H1 (cell line): ENCODE measurements around the gene IGSF9B. TPM values are rescaled to one million over a fixed set of nuclear protein-coding genes. Genes with fewer than 3 reads are reported as not detected.

Source experiments
- CTCF ChIA-PET: fragments of 300-600 bp; sonication (Branson Sonifier 250); formaldehyde crosslinking; loops from one replicate; lab custom pipeline; 2021; ENCODE audit not compliant: partially characterized antibody; lab: Charles Lee
- POLR2A ChIA-PET: fragments of 300-600 bp; sonication (Branson Sonifier 250); formaldehyde crosslinking; loops from one replicate; lab custom pipeline; 2021; ENCODE audit warnings: inconsistent platforms; ENCODE audit not compliant: partially characterized antibody; lab: Charles Lee
- DNase-seq, 2 experiments: peaks; one replicate each; pipeline versions ENCODE4 v3.0.0 to v3.0.0-alpha.2; 2010 to 2022; ENCODE audit warnings: low spot score in 2 of 2, low read depth in 1 of 2, mixed read lengths in 1 of 2
- FAIRE-seq: peaks from 2 replicates; lab custom pipeline; 2011; peaks lifted over from hg19 to GRCh38; lab: Jason Lieb, UNC
- H2AFZ ChIP-seq: 2 replicates; pipeline ENCODE4 v1.8.1; 2012; ENCODE audit warnings: low read length, inconsistent platforms
- H2AK5ac ChIP-seq: 2 replicates; pipeline ENCODE4 v1.6.1; 2013; ENCODE audit warnings: low read depth, low read length
- H2BK120ac ChIP-seq: replicated peaks from 2 replicates; pipeline ENCODE3; 2013; ENCODE audit warnings: low read depth, low read length, inconsistent platforms
- H2BK12ac ChIP-seq: 2 replicates; pipeline ENCODE4 v1.6.1; 2013; ENCODE audit warnings: low read depth, low read length
- H2BK15ac ChIP-seq: 2 replicates; pipeline ENCODE4 v1.6.1; 2013; ENCODE audit warnings: low read length
- H2BK20ac ChIP-seq: 2 replicates; pipeline ENCODE4 v1.6.1; 2013; ENCODE audit warnings: low read length
- H2BK5ac ChIP-seq: 2 replicates; pipeline ENCODE4 v1.6.1; 2013; ENCODE audit warnings: low read depth, low read length
- H3K14ac ChIP-seq: 2 replicates; pipeline ENCODE4 v1.6.1; 2013; ENCODE audit warnings: inconsistent platforms; ENCODE audit not compliant: insufficient read length
- H3K18ac ChIP-seq: 2 replicates; pipeline ENCODE4 v1.6.1; 2013; ENCODE audit warnings: low read length; ENCODE audit errors: extremely low read depth
- H3K23ac ChIP-seq: 2 replicates; pipeline ENCODE4 v1.6.1; 2013; ENCODE audit warnings: inconsistent platforms; ENCODE audit not compliant: insufficient read length
- H3K23me2 ChIP-seq: 2 replicates; pipeline ENCODE4 v1.6.1; 2013; ENCODE audit warnings: low read depth, low read length
- H3K27ac ChIP-seq: 2 replicates; pipeline ENCODE4 v1.6.1; 2011; ENCODE audit warnings: low read depth, low read length, inconsistent platforms
- H3K27me3 ChIP-seq, 4 experiments: replicated peaks in 1 of 4; 1 replicate in 1 of 4; 2 replicates in 3 of 4; pipeline versions ENCODE4 v1.6.1 to v1.8.1; 2011 to 2013; ENCODE audit warnings: low read length in 3 of 4, mild to moderate bottlenecking in 3 of 4, inconsistent platforms in 2 of 4, mixed read lengths in 2 of 4, moderate library complexity in 1 of 4; ENCODE audit not compliant: control insufficient read depth in 3 of 4, insufficient read depth in 3 of 4; ENCODE audit errors: extremely low read depth in 1 of 4
- H3K36me3 ChIP-seq, 4 experiments: 2 replicates each; pipeline versions ENCODE4 v1.6.1 to v1.8.1; 2011 to 2013; ENCODE audit warnings: mild to moderate bottlenecking in 4 of 4, low read length in 3 of 4, moderate library complexity in 2 of 4, control low read depth in 1 of 4, inconsistent platforms in 1 of 4; ENCODE audit not compliant: insufficient read depth in 4 of 4, control insufficient read depth in 2 of 4
- H3K4ac ChIP-seq: replicated peaks from 2 replicates; pipeline ENCODE3; 2013; ENCODE audit warnings: low read length, low read depth, mixed read lengths, inconsistent platforms; ENCODE audit not compliant: insufficient read length
- H3K4me1 ChIP-seq, 4 experiments: replicated peaks in 1 of 4; 1 replicate in 1 of 4; 2 replicates in 3 of 4; pipeline versions ENCODE4 v1.6.1 to v1.8.1; 2011 to 2013; ENCODE audit warnings: low read length in 3 of 4, inconsistent platforms in 2 of 4, mixed read lengths in 1 of 4; ENCODE audit not compliant: insufficient read depth in 4 of 4, control insufficient read depth in 3 of 4
- H3K4me2 ChIP-seq, 2 experiments: 2 replicates each; pipeline versions ENCODE4 v1.6.1 to v1.8.1; 2011 to 2013; ENCODE audit warnings: low read depth in 2 of 2, low read length in 2 of 2, control low read depth in 1 of 2, inconsistent platforms in 1 of 2, mild to moderate bottlenecking in 1 of 2; ENCODE audit not compliant: insufficient read depth in 1 of 2
- H3K4me3 ChIP-seq, 4 experiments: fragments of 200-600, 300-600 bp in 1 of 4; sonication (generic), shearing (Covaris generic), sonication (Bioruptor Twin) in 1 of 4; 2 replicates each; pipeline versions ENCODE4 v1.5.1 to v1.8.1; 2011 to 2016; ENCODE audit warnings: low read length in 4 of 4, low read depth in 3 of 4, control low read depth in 2 of 4, inconsistent platforms in 2 of 4, mild to moderate bottlenecking in 2 of 4, mixed read lengths in 1 of 4, moderate library complexity in 1 of 4; ENCODE audit not compliant: insufficient read depth in 2 of 4; ENCODE audit errors: extremely low read depth in 1 of 4
- H3K56ac ChIP-seq: replicated peaks from 2 replicates; pipeline ENCODE3; 2013; ENCODE audit warnings: low read depth, mild to moderate bottlenecking, mixed read lengths, low read length, inconsistent platforms; ENCODE audit not compliant: insufficient read length
- H3K79me1 ChIP-seq: 2 replicates; pipeline ENCODE4 v1.6.1; 2013; ENCODE audit warnings: low read depth, low read length, control low read depth
- H3K79me2 ChIP-seq, 2 experiments: 2 replicates each; pipeline versions ENCODE4 v1.6.1 to v1.8.1; 2012 to 2013; ENCODE audit warnings: low read length in 2 of 2, mild to moderate bottlenecking in 2 of 2, inconsistent platforms in 1 of 2; ENCODE audit not compliant: insufficient read depth in 2 of 2, control insufficient read depth in 1 of 2
- H3K9ac ChIP-seq, 4 experiments: replicated peaks in 1 of 4; 1 replicate in 1 of 4; 2 replicates in 3 of 4; pipeline versions ENCODE4 v1.6.1 to v1.8.1; 2011 to 2013; ENCODE audit warnings: low read depth in 3 of 4, low read length in 3 of 4, control low read depth in 2 of 4, mild to moderate bottlenecking in 2 of 4, moderate library complexity in 2 of 4, inconsistent platforms in 1 of 4; ENCODE audit errors: extremely low read depth in 1 of 4
- H3K9me3 ChIP-seq, 2 experiments: 2 replicates each; pipeline versions ENCODE4 v1.6.1 to v1.8.1; 2012 to 2013; ENCODE audit warnings: mild to moderate bottlenecking in 2 of 2, moderate library complexity in 2 of 2, control low read depth in 1 of 2, inconsistent platforms in 1 of 2, low read depth in 1 of 2, low read length in 1 of 2, mixed read lengths in 1 of 2; ENCODE audit not compliant: insufficient read depth in 2 of 2
- H4K20me1 ChIP-seq, 2 experiments: replicated peaks in 1 of 2; 2 replicates each; pipeline versions ENCODE3 to v1.8.1; 2011 to 2013; ENCODE audit warnings: inconsistent platforms in 2 of 2, low read length in 2 of 2, mild to moderate bottlenecking in 1 of 2; ENCODE audit not compliant: insufficient read depth in 2 of 2, control insufficient read depth in 1 of 2
- H4K5ac ChIP-seq: 2 replicates; pipeline ENCODE4 v1.6.1; 2013; ENCODE audit warnings: low read length, low read depth, mixed read lengths, inconsistent platforms; ENCODE audit not compliant: insufficient read length
- H4K8ac ChIP-seq: 2 replicates; pipeline ENCODE4 v1.8.0; 2013; ENCODE audit warnings: mild to moderate bottlenecking, moderate library complexity, low read length, inconsistent platforms; ENCODE audit not compliant: insufficient read depth; ENCODE audit errors: extremely low read depth
- H4K91ac ChIP-seq: replicated peaks from 2 replicates; pipeline ENCODE3; 2013; ENCODE audit warnings: low read length, mixed read lengths, inconsistent platforms; ENCODE audit not compliant: insufficient read length
- MAFK ChIP-seq: IDR thresholded peaks from 2 replicates; pipeline ENCODE4 v1.6.1; 2012; ENCODE audit warnings: low read depth, mild to moderate bottlenecking, improper control_type of control experiment, low read length
- MAX ChIP-seq: IDR thresholded peaks from 2 replicates; pipeline ENCODE4 v1.6.1; 2012; ENCODE audit warnings: inconsistent platforms
- WGBS, 2 experiments: shearing (Covaris generic) in 1 of 2; methylation state at CpG; one replicate each; pipeline versions ENCODE4 v1.1.6 to v1.1.7; 2013 to 2015; ENCODE audit warnings: low lambda C conversion rate in 2 of 2, mixed read lengths in 2 of 2, inconsistent platforms in 1 of 2, low coverage in 1 of 2, missing lambda C conversion rate in 1 of 2; ENCODE audit not compliant: insufficient replicate concordance in 2 of 2, insufficient coverage in 1 of 2, insufficient read length in 1 of 2; ENCODE audit errors: extremely low coverage in 1 of 2, missing lambda C conversion rate in 1 of 2; 5-methylcytosine and 5-hydroxymethylcytosine counted together
- polyA plus RNA-seq, 7 experiments: library from polyadenylated mRNA; depleted of rRNA in 3 of 7; stranded (reverse) in 5 of 7; unstranded in 2 of 7; fragments of >200 nt in 5 of 7; fragments of 200-250 nt in 2 of 7; gene quantifications; 1 replicate in 5 of 7; 2 replicates in 1 of 7; 4 replicates in 1 of 7; pipeline versions ENCODE4 v1.2.1 to v1.2.3, GENCODE V29; 2011 to 2013; ENCODE audit warnings: missing spikeins in 2 of 7, mixed read lengths in 2 of 7
- total RNA-seq: library from RNA; stranded (reverse); fragmentation: NEBNext Ultra II Directional; extraction: Animal tissue kit (Norgen Biotek cat#: 25700); gene quantifications from 2 replicates; pipeline ENCODE4 v1.2.1, GENCODE V29; 2021

Gene IGSF9B
- total and polyA plus RNA-seq, 2 of the 8 experiments (the other 6 are each of a cell fraction or from before 2014, with no cell fraction given): 16.5 to 49.2 TPM

DNA sequence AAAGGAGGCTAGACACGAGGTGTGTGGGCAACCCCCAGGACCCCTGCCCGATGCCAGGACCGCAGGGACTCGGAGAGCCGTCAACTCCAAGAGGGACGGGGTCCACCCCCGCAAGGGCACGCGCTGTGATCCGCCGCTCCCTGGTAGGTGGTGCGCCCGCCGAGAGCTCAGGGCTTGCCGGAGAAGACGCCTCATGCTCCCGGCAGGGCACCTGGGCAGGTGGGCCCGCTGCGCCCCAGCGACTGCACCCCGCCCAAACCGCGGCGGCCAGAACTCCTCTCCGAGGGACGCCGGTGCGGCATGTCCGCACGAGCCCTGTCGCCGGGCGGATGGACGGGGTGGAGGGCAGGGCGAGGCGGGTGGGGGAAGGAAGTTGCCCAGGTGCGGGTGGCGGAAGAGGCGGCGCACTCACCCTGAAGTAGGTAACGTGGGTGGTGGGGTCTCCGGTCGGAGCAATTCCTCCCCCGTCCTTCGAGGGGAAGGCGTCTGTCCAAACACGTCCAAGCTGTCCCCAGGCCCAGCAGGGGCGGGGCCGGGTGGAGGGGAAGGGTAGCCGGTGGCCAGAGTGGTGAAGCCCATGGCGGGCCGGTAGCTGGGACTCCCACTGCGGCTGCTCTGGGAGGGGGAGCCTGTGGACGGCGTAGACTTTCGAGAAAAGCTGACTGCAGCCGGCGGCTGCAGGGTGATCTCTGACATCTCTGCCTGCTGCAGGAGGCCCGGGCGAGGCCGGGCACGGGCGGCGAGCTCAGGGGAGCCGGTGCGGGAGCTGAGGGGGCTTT, 37.2 kb downstream of the IGSF9B start:
- H2BK20ac ChIP-seq: no peak overlapping the region
- H3K27me3 ChIP-seq: no peaks in the 10 kb centered on the region
- no peak overlapping the region for H2BK15ac ChIP-seq
- no peak overlapping the region for H3K27ac ChIP-seq
- no peak overlapping the region for H4K8ac ChIP-seq
- peak overlapping the region; percentile 67 to 86 for H3K4me2 ChIP-seq
- 82% methylated on average over 41 of the region's 66 CpGs; no CpG with 5 or more reads in 1 of the 2 experiments for WGBS, 2 experiments
- FAIRE-seq: no peak
- POLR2A ChIA-PET: interaction anchor here (0.6 to 1.3 kb wide), 6 partner anchors 12 to 256 kb away, joined by 3 to 4 read pairs (median 4); no protein-coding TSS in a partner anchor
- no peaks in the 10 kb centered on the region for H3K9me3 ChIP-seq
- peaks cover 0 to 17% (median 4%) of the 10 kb centered on the region in 4 experiments; a peak in 6 of 7 replicates for H3K4me1 ChIP-seq
- H3K79me2 ChIP-seq: no peaks in the 10 kb centered on the region
- H3K4me3 ChIP-seq: peak overlapping the region in 1 of 4 experiments; percentile 53; a peak in 1 of 8 replicates
- no peak overlapping the region for H3K23ac ChIP-seq
- H4K91ac ChIP-seq: no peak overlapping the region
- peaks cover 7% of the 10 kb centered on the region for H3K79me1 ChIP-seq
- H3K4ac ChIP-seq: no peak overlapping the region
- H3K9ac ChIP-seq: no peak overlapping the region; a peak in 1 of 7 replicates
- H3K18ac ChIP-seq: peak overlapping the region; percentile 48
- H2BK120ac ChIP-seq: no peak overlapping the region
- no peak overlapping the region for H2BK12ac ChIP-seq
- peak in 1 of 2 experiments; percentile 57 for DNase-seq
- peaks cover 0 to 2% of the 10 kb centered on the region in 2 experiments for H4K20me1 ChIP-seq
- no peak overlapping the region for H3K14ac ChIP-seq
- H2BK5ac ChIP-seq: 0 out of 2 replicates have a peak overlapping the region, but pooled peaks have one; percentile 49
- H3K36me3 ChIP-seq: peaks cover 6 to 25% (median 15%) of the 10 kb centered on the region in 4 experiments; a peak in 7 of 8 replicates
- no peak for TF ChIP-seq MAFK
- 0 out of 2 replicates have a peak, but pooled peaks have one; percentile 5 for TF ChIP-seq MAX
- TF ChIP-seq, all 59 proteins: peak for 1
- no peak overlapping the region for H4K5ac ChIP-seq
- H2AK5ac ChIP-seq: no peak overlapping the region
- H2AFZ ChIP-seq: no peak overlapping the region
- H3K23me2 ChIP-seq: peaks cover 2% of the 10 kb centered on the region; the same call in 1 of the 2 replicates
- H3K56ac ChIP-seq: no peak overlapping the region
- CTCF ChIA-PET: interaction anchor here (2.8 to 3.5 kb wide), 2 partner anchors 8 to 11 kb away, joined by 15 to 17 read pairs; no protein-coding TSS in a partner anchor
